Keratinocyte (primary cell): Measurements from ENCODE around the gene GYS1. TPM values are rescaled to one million over a fixed set of nuclear protein-coding genes. Genes with fewer than 3 reads are reported as not detected.

Source experiments
- DNase-seq: peaks from one replicate; pipeline ENCODE4 v3.0.0-alpha.2; 2011; ENCODE audit warnings: low read depth, missing footprints, low spot score
- FAIRE-seq: peaks from 2 replicates; lab custom pipeline; 2011; peaks lifted over from hg19 to GRCh38; lab: Jason Lieb, UNC
- H2AFZ ChIP-seq: 2 replicates; pipeline ENCODE4 v1.6.0; 2012; ENCODE audit warnings: low read length, control low read depth, inconsistent platforms; ENCODE audit not compliant: control insufficient read depth
- H3K27ac ChIP-seq: 2 replicates; pipeline ENCODE4 v1.5.1; 2011; ENCODE audit warnings: low read length; ENCODE audit not compliant: control insufficient read depth, insufficient read depth
- H3K27me3 ChIP-seq: 3 replicates; pipeline ENCODE4 v1.6.0; 2011; ENCODE audit warnings: low read length; ENCODE audit not compliant: control insufficient read depth, insufficient read depth; ENCODE audit errors: extremely low read depth
- H3K36me3 ChIP-seq, 2 experiments: 2 replicates in 1 of 2; 3 replicates in 1 of 2; pipeline ENCODE4 v1.5.1; 2011; ENCODE audit warnings: low read length in 2 of 2, mild to moderate bottlenecking in 1 of 2; ENCODE audit not compliant: control insufficient read depth in 2 of 2, insufficient read depth in 2 of 2; ENCODE audit errors: extremely low read depth in 1 of 2
- H3K4me1 ChIP-seq: 3 replicates; pipeline ENCODE4 v1.5.1; 2011; ENCODE audit warnings: low read length; ENCODE audit not compliant: control insufficient read depth, insufficient read depth; ENCODE audit errors: extremely low read depth
- H3K4me2 ChIP-seq: 3 replicates; pipeline ENCODE4 v1.6.0; 2011; ENCODE audit warnings: low read depth, low read length; ENCODE audit not compliant: control insufficient read depth, insufficient read depth; ENCODE audit errors: extremely low read depth
- H3K4me3 ChIP-seq, 3 experiments: fragments of 200-600 bp in 1 of 3; sonication (generic) in 1 of 3; 2 replicates in 2 of 3; 3 replicates in 1 of 3; pipeline ENCODE4 v1.5.1; 2011 to 2016; ENCODE audit warnings: low read length in 3 of 3, mild to moderate bottlenecking in 3 of 3, control low read depth in 2 of 3, inconsistent platforms in 1 of 3, low read depth in 1 of 3, mixed read lengths in 1 of 3, mixed run types in 1 of 3, moderate library complexity in 1 of 3; ENCODE audit not compliant: control insufficient read depth in 2 of 3, insufficient read depth in 2 of 3; ENCODE audit errors: extremely low read depth in 1 of 3
- H3K79me2 ChIP-seq: 2 replicates; pipeline ENCODE4 v1.6.0; 2012; ENCODE audit warnings: low read length; ENCODE audit not compliant: control insufficient read depth, insufficient read depth
- H3K9ac ChIP-seq: 3 replicates; pipeline ENCODE4 v1.6.0; 2011; ENCODE audit warnings: low read length; ENCODE audit not compliant: control insufficient read depth, insufficient read depth; ENCODE audit errors: extremely low read depth
- H3K9me1 ChIP-seq: 3 replicates; pipeline ENCODE4 v1.6.0; 2011; ENCODE audit warnings: low read length; ENCODE audit not compliant: control insufficient read depth, insufficient read depth; ENCODE audit errors: extremely low read depth
- H3K9me3 ChIP-seq: 2 replicates; pipeline ENCODE4 v1.5.1; 2012; ENCODE audit warnings: low read depth, low read length; ENCODE audit not compliant: control insufficient read depth
- H4K20me1 ChIP-seq: 3 replicates; pipeline ENCODE4 v1.6.0; 2011; ENCODE audit warnings: low read length; ENCODE audit not compliant: control insufficient read depth, insufficient read depth; ENCODE audit errors: extremely low read depth
- EZH2 ChIP-seq: IDR thresholded peaks from one replicate; pipeline ENCODE4 v1.6.1; 2012; ENCODE audit warnings: inconsistent platforms, mild to moderate bottlenecking, low read length, moderate library complexity
- dilution Hi-C: fragments of 300-500 bp; cut with MboI; formaldehyde crosslinking; loops from one replicate; pipeline ENCODE4 v1.7.0; 2020; ENCODE audit warnings: low sequenced_read_pairs; ENCODE audit not compliant: extremely low pct_ligation_motif_present
- polyA plus RNA-seq, 5 experiments: library from polyadenylated mRNA; depleted of rRNA in 3 of 5; stranded (reverse) in 3 of 5; stranded (forward) in 1 of 5; unstranded in 1 of 5; fragments of >200 nt; gene quantifications; 1 replicate in 1 of 5; 2 replicates in 3 of 5; 3 replicates in 1 of 5; pipeline versions ENCODE4 v1.2.1 to v1.2.3, GENCODE V29; 2011 to 2012; ENCODE audit warnings: missing spikeins in 2 of 5, low read depth in 1 of 5, low replicate concordance in 1 of 5
- TF ChIP-seq, protein P1 (sequence below), 3 experiments: IDR thresholded peaks in 1 of 3; conservative IDR thresholded peaks in 1 of 3; optimal IDR thresholded peaks in 1 of 3; 2 replicates in 2 of 3; 3 replicates in 1 of 3; pipeline versions ENCODE3 to v1.5.1; 2011; ENCODE audit warnings: low read length in 3 of 3, mild to moderate bottlenecking in 3 of 3, moderate library complexity in 2 of 3, control low read depth in 1 of 3, inconsistent platforms in 1 of 3; ENCODE audit not compliant: insufficient read depth in 2 of 3; ENCODE audit errors: extremely low read depth in 1 of 3

The GYS1 gene
- polyA plus RNA-seq, 1 donor (not counting 4 experiments of a cell fraction or from before 2014, with no cell fraction given) = 46.5 TPM

DNA sequence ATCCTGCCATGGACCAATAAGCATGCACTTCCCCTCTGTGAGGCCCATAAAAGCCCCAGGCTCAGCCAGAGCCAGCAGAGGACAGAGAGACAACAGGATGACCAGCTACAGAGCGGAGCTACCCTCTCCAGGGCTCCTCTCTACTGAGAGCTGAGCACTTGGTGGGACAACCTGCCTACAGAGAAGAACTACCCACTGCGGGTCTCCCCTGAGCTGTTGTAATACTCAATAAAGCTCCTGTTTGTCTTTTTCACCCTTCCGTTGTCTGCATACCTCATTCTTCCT, 45.9 kb downstream of the GYS1 start:
- Histone ChIP-seq H3K27me3 (no peaks in the 10 kb centered on the region), H4K20me1 (no peaks in the 10 kb centered on the region), H2AFZ (no peak overlapping the region), H3K27ac (no peak overlapping the region), H3K4me1 (no peaks in the 10 kb centered on the region), H3K36me3 (no peaks in the 10 kb centered on the region), H3K4me3 (no peak overlapping the region), H3K9me1 (no peaks in the 10 kb centered on the region), H3K4me2 (no peak overlapping the region), H3K79me2 (no peaks in the 10 kb centered on the region), H3K9me3 (no peaks in the 10 kb centered on the region), H3K9ac (no peak overlapping the region)
- FAIRE-seq (no peak), DNase-seq (no peak)
- dilution Hi-C loops = no loop called here
- no peak for TF ChIP-seq EZH2
- TF ChIP-seq, protein P1, sequence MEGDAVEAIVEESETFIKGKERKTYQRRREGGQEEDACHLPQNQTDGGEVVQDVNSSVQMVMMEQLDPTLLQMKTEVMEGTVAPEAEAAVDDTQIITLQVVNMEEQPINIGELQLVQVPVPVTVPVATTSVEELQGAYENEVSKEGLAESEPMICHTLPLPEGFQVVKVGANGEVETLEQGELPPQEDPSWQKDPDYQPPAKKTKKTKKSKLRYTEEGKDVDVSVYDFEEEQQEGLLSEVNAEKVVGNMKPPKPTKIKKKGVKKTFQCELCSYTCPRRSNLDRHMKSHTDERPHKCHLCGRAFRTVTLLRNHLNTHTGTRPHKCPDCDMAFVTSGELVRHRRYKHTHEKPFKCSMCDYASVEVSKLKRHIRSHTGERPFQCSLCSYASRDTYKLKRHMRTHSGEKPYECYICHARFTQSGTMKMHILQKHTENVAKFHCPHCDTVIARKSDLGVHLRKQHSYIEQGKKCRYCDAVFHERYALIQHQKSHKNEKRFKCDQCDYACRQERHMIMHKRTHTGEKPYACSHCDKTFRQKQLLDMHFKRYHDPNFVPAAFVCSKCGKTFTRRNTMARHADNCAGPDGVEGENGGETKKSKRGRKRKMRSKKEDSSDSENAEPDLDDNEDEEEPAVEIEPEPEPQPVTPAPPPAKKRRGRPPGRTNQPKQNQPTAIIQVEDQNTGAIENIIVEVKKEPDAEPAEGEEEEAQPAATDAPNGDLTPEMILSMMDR (optimal IDR thresholded peaks at IDR 0.05 in 1 of 3, IDR thresholded peaks at IDR 0.05 in 1 of 3, conservative IDR thresholded peaks at IDR 0.05 in 1 of 3; ENCODE audit: extremely low read depth in 1 of 3, insufficient read depth in 2 of 3, low read length in 3 of 3) = no peak

DNA sequence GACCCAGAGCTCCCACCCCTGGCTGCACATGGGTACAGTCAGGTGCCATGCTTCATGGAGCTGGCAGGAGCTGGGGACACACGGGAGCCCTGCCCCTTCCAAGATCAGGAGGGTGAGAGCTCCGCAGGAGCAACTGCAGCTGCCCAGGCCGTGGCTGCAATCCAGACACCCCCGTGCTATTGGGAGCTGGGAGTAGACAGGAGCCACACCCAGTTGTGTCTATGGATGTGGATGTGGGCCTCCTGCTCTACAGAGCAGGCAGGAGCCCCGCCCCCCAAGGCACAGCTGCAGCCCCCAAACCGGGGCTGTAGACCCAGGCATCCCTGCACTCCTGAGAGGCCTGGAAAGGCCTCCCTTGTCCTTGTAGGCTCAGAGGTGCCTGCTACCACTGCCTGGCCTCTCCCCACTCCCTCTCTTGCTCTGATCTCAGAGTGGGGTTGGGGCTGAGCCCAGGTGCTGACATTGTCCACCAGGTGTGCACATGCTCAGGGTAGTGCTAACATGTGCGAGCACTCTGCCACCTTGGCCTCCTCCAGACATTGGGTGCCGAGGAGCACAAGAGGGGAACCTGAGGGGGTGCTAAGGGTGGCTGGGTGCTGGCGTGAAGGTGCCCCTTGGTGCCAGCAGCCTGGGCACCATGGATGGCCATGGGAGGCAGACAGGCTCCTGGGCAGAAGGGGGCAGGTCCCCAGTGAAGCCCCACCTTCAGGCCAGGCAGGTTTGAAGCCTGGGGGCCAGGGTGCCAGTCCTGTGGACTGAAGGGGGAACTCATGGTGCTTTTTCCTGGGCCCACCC, 46.4 kb downstream of the GYS1 start:
- Histone ChIP-seq H3K4me1 (no peaks in the 10 kb centered on the region), H2AFZ (no peak overlapping the region), H3K4me3 (no peak overlapping the region), H3K9me1 (no peaks in the 10 kb centered on the region), H3K4me2 (no peak overlapping the region), H3K27ac (no peak overlapping the region), H3K36me3 (no peaks in the 10 kb centered on the region), H3K9ac (no peak overlapping the region), H3K79me2 (no peaks in the 10 kb centered on the region), H3K9me3 (no peaks in the 10 kb centered on the region), H4K20me1 (no peaks in the 10 kb centered on the region), H3K27me3 (no peaks in the 10 kb centered on the region)
- TF ChIP-seq, protein P1 (optimal IDR thresholded peaks at IDR 0.05 in 1 of 3, IDR thresholded peaks at IDR 0.05 in 1 of 3, conservative IDR thresholded peaks at IDR 0.05 in 1 of 3; ENCODE audit: extremely low read depth in 1 of 3, insufficient read depth in 2 of 3, low read length in 3 of 3) = no peak
- no peak for TF ChIP-seq EZH2
- FAIRE-seq (no peak), DNase-seq (no peak)
- dilution Hi-C loops = no loop called here
